ENCODE measurements around the gene C6orf136. TPM values are rescaled to one million over a fixed set of nuclear protein-coding genes. Genes with fewer than 3 reads are reported as not detected.
A peak's percentile ranks its signal among the peaks of the same experiment; 100 is the strongest.

Gene C6orf136
- total and polyA plus RNA-seq, 2 experiments from 2014 or later, result 2.4 to 8.6 TPM

- in situ Hi-C loops (cut with MboI), result no loop called here
- Histone ChIP-seq H3K9ac (peak within 1 kb of the TSS; percentile 100), H3K9me2 (ENCODE audit: insufficient read depth) (no peaks in the 10 kb centered on the region), H3F3A (ENCODE audit: insufficient read depth) (peaks cover 61% of the 10 kb centered on the region), H3K9me3 (ENCODE audit: low read depth) (no peaks in the 10 kb centered on the region), H3K4me1 (ENCODE audit: insufficient read depth) (peaks cover 32% of the 10 kb centered on the region), H3K36me3 (ENCODE audit: low read depth) (peaks cover 10% of the 10 kb centered on the region), H3K27me3 (replicated peaks; ENCODE audit: insufficient read depth) (no peaks in the 10 kb centered on the region), H2AFZ (peak within 1 kb of the TSS; percentile 66), H3K4me2 (ENCODE audit: unreplicated experiment) (peak within 1 kb of the TSS; percentile 100), H3K27ac (peak within 1 kb of the TSS; percentile 100), H3K79me2 (ENCODE audit: insufficient read depth) (peaks cover 83% of the 10 kb centered on the region), H3K4me3 (peak within 1 kb of the TSS; percentile 100), H4K20me1 (ENCODE audit: insufficient read depth) (no peaks in the 10 kb centered on the region)
- peak; percentile 86 for DNase-seq
- 2 to 5% methylated on average over 22 to 41 of the region's 41 CpGs for WGBS, 2 experiments (ENCODE audit: low coverage in 1 of 2, low lambda C conversion rate in 2 of 2, missing lambda C conversion rate in 2 of 2)
- TF ChIP-seq EZH2 (IDR thresholded peaks at IDR 0.05; ENCODE audit: insufficient read depth, poor library complexity, severe bottlenecking) (no peak), EZH2phosphoT487 (IDR thresholded peaks at IDR 0.05; ENCODE audit: insufficient read depth, low read depth) (no peak)
These were observed 39.3 kb downstream of the C6orf136 start, which contains the start of gene PPP1R18 for GRCh38 chr6:30686009-30686907. TSS of gene PPP1R18 (minus strand) at chr6:30686645. CDS start at chr6:30686018, 627 bp downstream.

- in situ Hi-C loops (cut with MboI), result no loop called here
These were observed 40.1 kb downstream of the C6orf136 start for GRCh38 chr6:30686908-30687658.

DNA sequence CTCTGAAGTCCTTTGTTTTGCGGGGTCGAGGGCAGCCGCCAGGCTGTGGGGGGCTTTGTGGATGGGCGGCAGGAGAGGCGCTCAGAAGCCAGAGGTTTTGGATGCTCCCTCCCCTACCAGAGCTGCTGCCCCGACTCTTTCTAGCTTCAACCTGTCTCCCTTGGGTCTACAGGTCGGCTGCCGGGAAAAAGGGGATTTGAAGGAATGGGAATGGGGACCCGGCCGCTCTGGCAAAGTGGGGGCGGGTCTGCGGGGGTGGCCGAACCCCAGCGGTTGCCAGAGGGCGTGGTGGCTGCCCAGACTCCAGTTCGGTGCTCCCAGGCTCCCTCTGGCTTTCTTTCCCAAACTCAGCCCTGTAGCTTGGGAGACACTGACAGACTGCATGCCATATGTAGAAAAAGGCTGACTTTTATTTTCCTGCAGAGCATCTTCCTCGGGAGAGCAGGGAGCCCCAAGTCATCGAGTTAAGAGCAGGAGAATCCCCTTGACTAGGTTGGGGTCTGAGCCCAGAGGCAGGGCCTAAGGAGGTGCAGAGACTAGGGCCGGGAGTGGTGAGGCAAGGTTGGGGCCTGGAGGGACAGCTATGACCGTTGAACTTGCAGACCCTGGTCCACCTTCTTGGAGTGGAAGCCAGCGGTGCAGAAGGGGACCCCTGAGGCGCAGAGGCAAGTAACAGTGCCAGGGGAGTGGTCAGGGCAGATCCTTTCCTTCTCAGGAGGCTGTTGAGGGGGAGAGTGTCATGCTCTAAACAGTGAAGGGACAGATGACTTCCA is 40.9 kb downstream of the C6orf136 start:
- in situ Hi-C loops (cut with MboI), result no loop called here
- TF ChIP-seq EZH2phosphoT487 (IDR thresholded peaks at IDR 0.05; ENCODE audit: insufficient read depth, low read depth) (no peak), EZH2 (IDR thresholded peaks at IDR 0.05; ENCODE audit: insufficient read depth, poor library complexity, severe bottlenecking) (no peak)
- WGBS, 2 experiments (ENCODE audit: low coverage in 1 of 2, low lambda C conversion rate in 2 of 2, missing lambda C conversion rate in 2 of 2), result 2 to 4% methylated on average over 21 to 22 of the region's 22 CpGs
- Histone ChIP-seq H4K20me1 (ENCODE audit: insufficient read depth) (no peaks in the 10 kb centered on the region), H2AFZ (no peak overlapping the region), H3K27me3 (replicated peaks; ENCODE audit: insufficient read depth) (no peaks in the 10 kb centered on the region), H3K9me2 (ENCODE audit: insufficient read depth) (no peaks in the 10 kb centered on the region), H3K36me3 (ENCODE audit: low read depth) (peaks cover 10% of the 10 kb centered on the region; the same call in 1 of the 2 replicates), H3K4me1 (ENCODE audit: insufficient read depth) (peaks cover 30% of the 10 kb centered on the region), H3F3A (ENCODE audit: insufficient read depth) (peaks cover 56% of the 10 kb centered on the region), H3K9ac (peak overlapping the region; percentile 100), H3K27ac (peak overlapping the region; percentile 100), H3K4me3 (peak overlapping the region; percentile 100), H3K9me3 (ENCODE audit: low read depth) (no peaks in the 10 kb centered on the region), H3K79me2 (ENCODE audit: insufficient read depth) (peaks cover 67% of the 10 kb centered on the region), H3K4me2 (ENCODE audit: unreplicated experiment) (peak overlapping the region; percentile 99)
- peak; percentile 78 for DNase-seq

More at GRCh38 chr6:30686908-30687658, 40.1 kb downstream of the C6orf136 start:
- peak; percentile 99 for DNase-seq
- Histone ChIP-seq H3K4me1 (ENCODE audit: insufficient read depth) (peaks cover 30% of the 10 kb centered on the region), H3K9me3 (ENCODE audit: low read depth) (no peaks in the 10 kb centered on the region), H3K27ac (peak overlapping the region; percentile 100), H3K36me3 (ENCODE audit: low read depth) (peaks cover 10% of the 10 kb centered on the region; the same call in 1 of the 2 replicates), H3F3A (ENCODE audit: insufficient read depth) (peaks cover 60% of the 10 kb centered on the region), H3K79me2 (ENCODE audit: insufficient read depth) (peaks cover 75% of the 10 kb centered on the region), H2AFZ (peak overlapping the region; percentile 66), H3K27me3 (replicated peaks; ENCODE audit: insufficient read depth) (no peaks in the 10 kb centered on the region), H4K20me1 (ENCODE audit: insufficient read depth) (no peaks in the 10 kb centered on the region), H3K4me3 (peak overlapping the region; percentile 100), H3K9me2 (ENCODE audit: insufficient read depth) (no peaks in the 10 kb centered on the region), H3K9ac (peak overlapping the region; percentile 100), H3K4me2 (ENCODE audit: unreplicated experiment) (peak overlapping the region; percentile 100)
- WGBS, 2 experiments (ENCODE audit: low coverage in 1 of 2, low lambda C conversion rate in 2 of 2, missing lambda C conversion rate in 2 of 2), result 1 to 2% methylated on average over 31 to 48 of the region's 52 CpGs
- TF ChIP-seq EZH2phosphoT487 (IDR thresholded peaks at IDR 0.05; ENCODE audit: insufficient read depth, low read depth) (no peak), EZH2 (IDR thresholded peaks at IDR 0.05; ENCODE audit: insufficient read depth, poor library complexity, severe bottlenecking) (no peak)
